H9 (cell line): ENCODE results near the gene EPB41L1. TPM values are rescaled to one million over a fixed set of nuclear protein-coding genes. Genes with fewer than 3 reads are reported as not detected.

Experiments
- DNase-seq: peaks from one replicate; pipeline ENCODE4 v3.0.0-alpha.2; 2017
- H2AFZ ChIP-seq: one replicate; pipeline ENCODE4 v1.6.1; 2013; ENCODE audit warnings: mild to moderate bottlenecking, low read length, control low read depth, moderate library complexity
- H2AK5ac ChIP-seq: 2 replicates; pipeline ENCODE4 v1.6.1; 2013; ENCODE audit warnings: low read length, control low read depth, mixed read lengths; ENCODE audit not compliant: insufficient read length
- H2BK120ac ChIP-seq: one replicate; pipeline ENCODE4 v1.6.1; 2013; ENCODE audit warnings: low read depth, mild to moderate bottlenecking, low read length, control low read depth, inconsistent platforms; ENCODE audit not compliant: poor library complexity, severe bottlenecking
- H2BK12ac ChIP-seq: 2 replicates; pipeline ENCODE4 v1.6.1; 2013; ENCODE audit warnings: low read length, control low read depth, mixed read lengths, low read depth; ENCODE audit not compliant: insufficient read length
- H2BK15ac ChIP-seq: 2 replicates; pipeline ENCODE4 v1.6.1; 2013; ENCODE audit warnings: low read depth, low read length, control low read depth
- H2BK20ac ChIP-seq: one replicate; pipeline ENCODE4 v1.6.1; 2013; ENCODE audit warnings: low read depth, mild to moderate bottlenecking, low read length, control low read depth, inconsistent platforms; ENCODE audit not compliant: poor library complexity, severe bottlenecking
- H2BK5ac ChIP-seq: 2 replicates; pipeline ENCODE4 v1.6.1; 2013; ENCODE audit warnings: low read length, control low read depth, mixed read lengths; ENCODE audit not compliant: insufficient read length
- H3K14ac ChIP-seq: 2 replicates; pipeline ENCODE4 v1.6.1; 2013; ENCODE audit warnings: low read length, control low read depth; ENCODE audit not compliant: insufficient read depth
- H3K18ac ChIP-seq: 2 replicates; pipeline ENCODE4 v1.6.1; 2013; ENCODE audit warnings: low read depth, mild to moderate bottlenecking, mixed read lengths, low read length, control low read depth; ENCODE audit not compliant: insufficient read length
- H3K23ac ChIP-seq: 2 replicates; pipeline ENCODE4 v1.6.1; 2013; ENCODE audit warnings: low read length, control low read depth, mixed read lengths, low read depth; ENCODE audit not compliant: insufficient read length
- H3K23me2 ChIP-seq: 2 replicates; pipeline ENCODE4 v1.6.1; 2013; ENCODE audit warnings: low read depth, mild to moderate bottlenecking, mixed read lengths, low read length, control low read depth; ENCODE audit not compliant: insufficient read length, poor library complexity, severe bottlenecking
- H3K27ac ChIP-seq: 2 replicates; pipeline ENCODE4 v1.5.1; 2013; ENCODE audit warnings: low read length, control low read depth, mixed read lengths, low read depth; ENCODE audit not compliant: insufficient read length
- H3K27me3 ChIP-seq: 2 replicates; pipeline ENCODE4 v1.6.1; 2013; ENCODE audit warnings: low read length, control low read depth, inconsistent platforms; ENCODE audit not compliant: insufficient read depth
- H3K4ac ChIP-seq: 2 replicates; pipeline ENCODE4 v1.6.1; 2013; ENCODE audit warnings: low read depth, mild to moderate bottlenecking, control low read depth, inconsistent platforms, low read length, moderate library complexity
- H3K4me1 ChIP-seq: 2 replicates; pipeline ENCODE4 v1.6.1; 2013; ENCODE audit warnings: low read length, control low read depth, inconsistent platforms; ENCODE audit not compliant: insufficient read depth
- H3K4me2 ChIP-seq: 2 replicates; pipeline ENCODE4 v1.6.1; 2013; ENCODE audit warnings: low read length, control low read depth, mixed read lengths; ENCODE audit not compliant: insufficient read length, insufficient read depth
- H3K56ac ChIP-seq: 2 replicates; pipeline ENCODE4 v1.6.1; 2013; ENCODE audit warnings: low read depth, mild to moderate bottlenecking, mixed read lengths, low read length, control low read depth; ENCODE audit not compliant: insufficient read length
- H3K79me1 ChIP-seq: 2 replicates; pipeline ENCODE4 v1.6.1; 2013; ENCODE audit warnings: low read depth, mild to moderate bottlenecking, moderate library complexity, low read length, control low read depth, inconsistent platforms; ENCODE audit not compliant: insufficient read depth, poor library complexity, severe bottlenecking
- H3K79me2 ChIP-seq: 2 replicates; pipeline ENCODE4 v1.6.1; 2013; ENCODE audit warnings: low read length, control low read depth, inconsistent platforms; ENCODE audit not compliant: insufficient read depth
- H3K9ac ChIP-seq: 2 replicates; pipeline ENCODE4 v1.6.1; 2013; ENCODE audit warnings: low read length, control low read depth, mixed read lengths; ENCODE audit not compliant: insufficient read length; ENCODE audit errors: extremely low read depth
- H3K9me3 ChIP-seq: one replicate; pipeline ENCODE4 v1.6.1; 2013; ENCODE audit warnings: low read depth, low read length, inconsistent platforms; ENCODE audit not compliant: control insufficient read depth
- H3T11ph ChIP-seq: one replicate; pipeline ENCODE4 v1.6.1; 2013; ENCODE audit warnings: mild to moderate bottlenecking, low read length, control low read depth, inconsistent platforms
- H4K20me1 ChIP-seq: one replicate; pipeline ENCODE4 v1.6.1; 2013; ENCODE audit not compliant: control insufficient read depth, insufficient read length, insufficient read depth
- H4K5ac ChIP-seq: 2 replicates; pipeline ENCODE4 v1.6.1; 2013; ENCODE audit warnings: low read depth, mild to moderate bottlenecking, mixed read lengths, low read length, control low read depth; ENCODE audit not compliant: insufficient read length
- H4K8ac ChIP-seq: replicated peaks from 2 replicates; pipeline ENCODE4 v1.6.1; 2013; ENCODE audit warnings: low read length, control low read depth, mixed read lengths, low read depth; ENCODE audit not compliant: insufficient read length
- H4K91ac ChIP-seq: 2 replicates; pipeline ENCODE4 v1.6.1; 2013; ENCODE audit warnings: low read depth, mild to moderate bottlenecking, moderate library complexity, mixed read lengths, low read length, control low read depth; ENCODE audit not compliant: insufficient read length
- H3K27ac Mint-ChIP-seq, 3 experiments: 2 replicates in 2 of 3; 3 replicates in 1 of 3; pipeline ENCODE4 v1.8.0; 2020 to 2021; ENCODE audit warnings: mixed read lengths in 3 of 3, mild to moderate bottlenecking in 1 of 3, moderate library complexity in 1 of 3
- H3K27me3 Mint-ChIP-seq: 2 replicates; pipeline ENCODE4 v1.8.0; 2021; ENCODE audit warnings: low read depth, mild to moderate bottlenecking, moderate library complexity, mixed read lengths
- H3K36me3 Mint-ChIP-seq, 3 experiments: 2 replicates in 2 of 3; 3 replicates in 1 of 3; pipeline ENCODE4 v1.8.0; 2020 to 2021; ENCODE audit warnings: low read depth in 3 of 3, mixed read lengths in 3 of 3; ENCODE audit not compliant: insufficient read depth in 1 of 3
- H3K4me1 Mint-ChIP-seq, 2 experiments: 2 replicates each; pipeline ENCODE4 v1.8.0; 2020; ENCODE audit warnings: mixed read lengths in 2 of 2
- H3K4me3 Mint-ChIP-seq, 2 experiments: 2 replicates in 1 of 2; 3 replicates in 1 of 2; pipeline ENCODE4 v1.8.0; 2020 to 2021; ENCODE audit warnings: mild to moderate bottlenecking in 2 of 2, mixed read lengths in 2 of 2, moderate library complexity in 1 of 2
- H3K9me3 Mint-ChIP-seq, 2 experiments: 2 replicates in 1 of 2; 3 replicates in 1 of 2; pipeline ENCODE4 v1.8.0; 2020; ENCODE audit warnings: mild to moderate bottlenecking in 2 of 2, mixed read lengths in 2 of 2, moderate library complexity in 1 of 2
- WGBS: extraction: QIAGEN DNeasy Blood & Tissue Kit; methylation state at CpG from one replicate; pipeline ENCODE4 v1.1.7; 2013; ENCODE audit warnings: missing lambda C conversion rate, low lambda C conversion rate, mixed read lengths; ENCODE audit not compliant: insufficient read length; ENCODE audit errors: extremely low coverage; 5-methylcytosine and 5-hydroxymethylcytosine counted together
- total RNA-seq: library from RNA; stranded (reverse); gene quantifications from 2 replicates; pipeline ENCODE4 v1.2.1, GENCODE V29; 2021
- TF ChIP-seq, protein P1 (sequence below): fragments of 200-600 bp; sonication (generic); conservative IDR thresholded peaks from 3 replicates; pipeline ENCODE4 v1.8.0; 2021; ENCODE audit warnings: antibody characterized with exemption, mild to moderate bottlenecking

EPB41L1 gene
- total RNA-seq, 1 experiment from 2014 or later = 31.1 TPM

DNA sequence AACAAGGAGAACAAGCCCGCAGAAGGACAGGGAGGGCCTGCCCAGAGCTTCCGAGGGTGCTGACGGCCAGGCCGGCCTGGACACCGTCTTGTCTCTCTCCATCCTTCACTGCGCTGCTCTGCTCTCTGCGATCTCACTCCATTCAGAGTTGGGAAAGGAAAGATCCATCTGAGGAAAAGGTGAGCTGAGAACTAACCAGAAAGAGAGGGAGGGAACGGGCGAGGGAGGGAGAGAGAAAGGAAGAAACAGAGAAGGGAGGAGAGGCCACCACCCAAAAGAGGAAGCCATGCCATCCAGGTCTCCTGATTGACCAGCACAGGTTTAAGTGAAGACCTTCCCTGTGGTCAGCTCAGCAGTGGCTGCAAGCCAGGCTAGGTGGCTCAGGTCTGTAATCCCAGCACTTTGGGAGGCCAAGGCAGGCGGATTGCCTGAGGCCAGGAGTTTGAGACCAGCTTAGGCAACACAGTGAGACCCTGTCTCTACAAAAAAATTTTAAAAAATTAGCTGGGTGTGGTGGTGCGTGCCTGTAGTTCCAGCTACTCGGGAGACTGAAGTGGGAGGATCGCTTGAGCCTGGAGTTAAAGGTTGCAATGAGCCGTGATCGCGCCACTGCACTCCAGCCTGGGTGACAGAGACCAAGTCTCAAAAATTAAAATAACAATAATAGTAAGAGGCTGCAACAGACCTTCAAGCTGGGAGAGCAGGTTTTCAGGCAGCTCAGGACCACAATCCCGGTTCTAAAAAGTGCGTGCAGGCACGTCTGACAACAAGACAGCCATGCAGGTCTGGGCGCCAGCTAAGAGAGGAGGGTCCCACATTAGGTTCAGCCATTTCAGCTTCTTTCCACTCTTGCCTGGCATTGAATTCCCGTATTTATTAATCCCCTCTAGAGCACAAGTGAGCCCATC, 117.4 kb downstream of the EPB41L1 start:
- 0 out of 2 replicates have a peak, but pooled peaks cover 3% of the 10 kb centered on the region for H3K4me1 ChIP-seq
- no peak overlapping the region for H4K91ac ChIP-seq
- peaks cover 12 to 53% of the 10 kb centered on the region in 2 experiments for H3K4me1 Mint-ChIP-seq
- no peak overlapping the region for H3T11ph ChIP-seq
- no peak overlapping the region for H2AFZ ChIP-seq
- no peaks in the 10 kb centered on the region for H3K36me3 Mint-ChIP-seq
- no peak overlapping the region for H2BK20ac ChIP-seq
- H3K27ac ChIP-seq = no peak overlapping the region
- no peak overlapping the region for H3K18ac ChIP-seq
- no peak overlapping the region for H2AK5ac ChIP-seq
- no peak overlapping the region for H3K4ac ChIP-seq
- DNase-seq = no peak
- H3K4me2 ChIP-seq = no peak overlapping the region
- H3K23me2 ChIP-seq = no peaks in the 10 kb centered on the region
- no peak overlapping the region for H2BK5ac ChIP-seq
- TF ChIP-seq, protein P1, sequence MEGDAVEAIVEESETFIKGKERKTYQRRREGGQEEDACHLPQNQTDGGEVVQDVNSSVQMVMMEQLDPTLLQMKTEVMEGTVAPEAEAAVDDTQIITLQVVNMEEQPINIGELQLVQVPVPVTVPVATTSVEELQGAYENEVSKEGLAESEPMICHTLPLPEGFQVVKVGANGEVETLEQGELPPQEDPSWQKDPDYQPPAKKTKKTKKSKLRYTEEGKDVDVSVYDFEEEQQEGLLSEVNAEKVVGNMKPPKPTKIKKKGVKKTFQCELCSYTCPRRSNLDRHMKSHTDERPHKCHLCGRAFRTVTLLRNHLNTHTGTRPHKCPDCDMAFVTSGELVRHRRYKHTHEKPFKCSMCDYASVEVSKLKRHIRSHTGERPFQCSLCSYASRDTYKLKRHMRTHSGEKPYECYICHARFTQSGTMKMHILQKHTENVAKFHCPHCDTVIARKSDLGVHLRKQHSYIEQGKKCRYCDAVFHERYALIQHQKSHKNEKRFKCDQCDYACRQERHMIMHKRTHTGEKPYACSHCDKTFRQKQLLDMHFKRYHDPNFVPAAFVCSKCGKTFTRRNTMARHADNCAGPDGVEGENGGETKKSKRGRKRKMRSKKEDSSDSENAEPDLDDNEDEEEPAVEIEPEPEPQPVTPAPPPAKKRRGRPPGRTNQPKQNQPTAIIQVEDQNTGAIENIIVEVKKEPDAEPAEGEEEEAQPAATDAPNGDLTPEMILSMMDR = no peak
- no peaks in the 10 kb centered on the region; the same call in none of the 2 replicates for H3K27me3 Mint-ChIP-seq
- H2BK120ac ChIP-seq = no peak overlapping the region
- no peak overlapping the region for H3K23ac ChIP-seq
- H4K20me1 ChIP-seq = no peaks in the 10 kb centered on the region
- WGBS = no CpG with 5 or more reads among the region's 21 CpGs
- no peak overlapping the region for H3K56ac ChIP-seq
- no peak overlapping the region for H2BK12ac ChIP-seq
- H3K27me3 ChIP-seq = no peaks in the 10 kb centered on the region
- no peak overlapping the region for H3K9ac ChIP-seq
- no peaks in the 10 kb centered on the region for H3K9me3 Mint-ChIP-seq
- no peak overlapping the region for H4K5ac ChIP-seq
- no peaks in the 10 kb centered on the region for H3K9me3 ChIP-seq
- H4K8ac ChIP-seq = no peak overlapping the region
- H3K4me3 Mint-ChIP-seq = no peak overlapping the region
- peak overlapping the region in 2 of 3 experiments; percentile 3 to 84; a peak in 2 of 7 replicates for H3K27ac Mint-ChIP-seq
- H3K79me1 ChIP-seq = no peaks in the 10 kb centered on the region
- no peak overlapping the region for H3K14ac ChIP-seq
- H2BK15ac ChIP-seq = no peak overlapping the region
- no peaks in the 10 kb centered on the region for H3K79me2 ChIP-seq
